HG02938 (cell line): ENCODE measurements around the gene GFPT2.

Source experiments
- ATAC-seq: cut with Tn5 transposase; IDR thresholded peaks from one replicate; pipeline ENCODE4 v1.9.1; 2021; ENCODE audit warnings: mild to moderate bottlenecking, moderate library complexity; ENCODE audit not compliant: unreplicated experiment

GFPT2 gene

DNA sequence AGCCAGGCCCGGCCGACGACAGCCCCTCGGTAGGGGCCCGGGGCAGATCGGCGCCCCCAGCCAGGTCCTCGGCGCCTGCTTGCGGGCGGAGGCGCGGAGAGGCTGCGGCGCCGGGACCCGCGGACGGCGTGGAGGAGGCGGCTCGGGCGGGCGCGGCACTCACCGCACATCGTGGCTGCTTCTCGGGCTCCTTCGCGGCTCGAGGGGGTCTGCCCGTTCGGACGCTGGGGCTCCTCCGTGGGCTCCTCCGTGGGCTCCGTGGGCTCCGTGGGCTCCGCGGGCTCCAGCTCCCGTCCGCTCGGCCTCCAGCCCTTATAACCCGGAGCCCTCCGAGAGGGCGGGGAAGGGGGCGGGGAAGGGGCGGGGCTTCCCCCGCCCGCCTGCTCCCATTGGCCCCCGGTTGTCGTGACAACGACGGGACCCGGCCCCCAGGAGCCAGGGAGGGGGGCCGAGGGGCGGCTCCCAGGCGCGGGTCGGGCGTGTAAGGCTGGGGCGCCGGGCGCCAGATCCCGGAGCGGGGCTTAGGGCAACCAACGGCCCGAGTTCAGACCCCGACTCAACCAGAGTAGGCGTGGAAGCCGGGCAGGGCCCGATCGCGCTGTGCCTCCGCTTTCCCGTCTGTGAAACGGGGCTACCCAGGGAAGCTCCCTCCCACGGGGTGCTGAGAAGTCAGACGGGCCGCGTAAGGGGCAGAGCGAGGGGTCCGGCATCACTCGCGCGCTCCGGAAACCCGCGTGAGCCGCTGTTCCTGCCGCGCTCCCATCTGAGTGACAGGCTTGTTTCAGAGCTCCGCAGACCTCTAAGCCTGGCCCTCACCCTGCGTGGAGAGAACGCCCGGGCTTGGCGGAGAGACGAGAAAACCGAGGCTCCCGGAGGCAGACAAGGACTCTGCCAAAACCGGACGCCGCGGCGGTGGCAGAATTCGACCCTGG lies at the start of gene GFPT2:
TSS of gene GFPT2 (minus strand) at position 289 of the 932 bp plus-strand sequence. CDS start at position 170, 119 bp downstream.
- peak; percentile 52 for ATAC-seq

DNA sequence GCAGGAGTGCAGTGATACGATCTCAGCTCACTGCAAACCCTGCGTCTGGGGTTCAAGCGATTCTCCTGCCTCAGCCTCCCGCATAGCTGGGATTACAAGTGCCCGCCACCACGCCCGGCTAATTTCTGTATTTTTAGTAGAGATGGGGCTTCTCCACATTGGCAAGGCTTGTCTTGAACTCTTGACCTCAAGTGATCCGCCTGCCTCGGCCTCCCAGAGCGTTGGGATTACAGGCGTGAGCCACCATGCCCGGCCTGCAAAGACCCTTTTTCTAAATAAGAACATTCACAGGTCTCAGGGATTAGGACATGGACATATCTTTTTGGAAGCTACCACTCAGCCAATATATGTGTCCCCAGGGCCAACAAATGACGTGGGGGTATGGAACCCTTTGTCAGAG lies 49.6 kb upstream of the GFPT2 start:
- no peak for ATAC-seq

DNA sequence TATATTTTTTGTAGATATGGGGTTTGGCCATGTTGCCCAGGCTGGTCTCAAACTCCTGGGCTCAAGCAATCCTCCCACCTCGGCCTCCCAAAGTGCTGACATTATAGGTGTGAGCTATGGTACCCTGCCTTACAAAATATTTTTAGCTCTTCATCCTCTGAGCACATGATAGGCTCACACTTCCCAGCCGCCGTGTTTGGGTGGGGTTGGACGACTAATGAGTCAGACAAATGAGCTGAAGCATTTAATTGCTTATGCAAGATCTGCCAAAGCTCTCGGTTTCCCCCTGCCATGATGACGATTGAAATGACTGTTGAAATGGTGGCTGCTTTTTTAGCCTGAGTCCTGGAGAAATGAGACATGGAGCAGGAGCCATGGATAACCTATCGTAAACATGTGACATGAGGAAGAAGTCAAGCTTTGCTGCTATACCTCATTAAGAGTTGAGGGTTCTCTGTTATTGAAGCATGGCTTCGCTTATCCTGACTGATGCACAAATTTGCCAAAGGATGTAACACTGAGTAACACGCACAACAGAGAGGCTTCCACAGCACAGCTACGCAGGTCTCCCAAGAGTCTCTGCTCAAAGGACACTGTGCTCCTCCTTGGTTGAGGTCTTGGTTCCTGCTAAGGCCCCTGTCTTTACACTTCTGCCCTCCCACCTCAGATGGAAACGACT lies 48.2 kb upstream of the GFPT2 start:
- no peak for ATAC-seq

DNA sequence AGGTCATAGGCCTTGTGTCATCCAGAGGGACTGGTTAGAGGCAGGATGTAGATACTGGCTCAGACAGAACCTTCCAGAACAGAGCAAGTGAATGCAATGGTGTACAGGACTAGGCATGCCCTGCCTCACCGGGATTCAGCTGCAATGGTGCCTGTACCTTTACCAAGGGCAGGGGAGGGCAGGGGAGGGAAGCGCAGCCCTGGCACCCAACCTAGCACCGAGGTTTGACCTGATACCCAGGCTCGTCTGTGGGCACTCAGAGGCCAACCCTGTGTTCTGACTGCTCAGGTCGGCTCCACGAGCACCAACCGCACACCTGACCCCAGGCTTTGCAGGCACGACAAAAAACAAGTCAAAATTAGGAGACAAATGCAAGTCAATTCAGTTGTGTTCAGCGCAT lies 47.3 kb upstream of the GFPT2 start:
- no peak for ATAC-seq

DNA sequence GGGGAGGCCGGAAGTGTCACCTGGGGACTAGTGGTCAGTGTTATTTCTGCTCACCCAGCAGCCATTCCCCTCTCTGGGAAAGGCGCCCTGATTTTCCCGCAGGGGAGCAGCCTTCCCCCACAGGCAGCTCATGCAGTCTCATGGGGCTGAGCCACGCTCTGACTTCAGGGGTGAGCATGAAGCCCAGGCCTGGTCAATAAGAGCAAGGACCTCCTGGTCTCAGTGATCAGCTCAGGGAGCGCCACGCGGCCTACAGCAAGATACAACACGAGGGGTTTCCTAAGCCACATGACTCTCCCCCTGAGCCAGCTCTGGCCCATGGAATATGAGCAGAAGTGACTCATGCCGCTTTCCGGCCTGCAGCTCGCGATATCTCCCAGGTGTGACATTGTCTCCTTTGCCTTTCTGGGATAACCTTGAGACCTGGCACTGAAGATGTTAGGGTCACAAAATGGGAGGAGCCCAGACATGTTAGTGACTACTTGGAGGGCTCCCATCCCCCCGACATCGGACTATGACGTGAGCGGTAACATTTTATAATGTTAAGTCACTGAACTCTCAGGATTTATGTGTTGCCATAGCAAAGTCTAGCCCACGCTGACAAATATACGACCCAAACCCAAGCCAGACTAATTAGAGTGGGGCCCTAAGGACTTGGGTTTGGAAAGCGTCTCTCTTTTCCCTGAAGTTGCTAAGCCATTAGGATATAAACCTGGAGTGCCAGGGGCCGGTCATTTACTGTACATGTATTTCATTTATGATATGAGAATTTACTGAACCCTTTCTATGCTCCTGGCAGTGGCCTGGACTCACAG lies 46.5 kb upstream of the GFPT2 start:
- ATAC-seq: no peak

DNA sequence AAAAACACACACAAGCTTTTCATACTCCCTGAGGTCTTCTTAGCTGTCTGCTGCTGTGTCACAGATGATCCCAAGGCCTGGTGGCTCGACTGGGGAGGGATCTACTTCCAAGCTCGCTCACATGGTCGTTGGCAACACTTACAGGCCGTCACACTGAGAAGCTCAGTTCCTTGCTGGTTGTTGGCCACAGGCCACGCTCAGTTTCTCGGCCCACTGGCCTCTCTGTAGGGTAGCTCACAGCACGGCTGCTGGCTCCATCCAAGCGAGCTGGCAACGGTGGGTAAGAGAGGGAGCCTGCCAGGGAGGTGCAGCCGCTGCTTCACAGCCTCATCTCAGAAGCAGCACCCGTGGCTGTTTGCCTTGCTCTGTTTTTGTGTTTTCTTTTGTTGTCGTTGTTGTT lies 43.8 kb upstream of the GFPT2 start:
- no peak for ATAC-seq

DNA sequence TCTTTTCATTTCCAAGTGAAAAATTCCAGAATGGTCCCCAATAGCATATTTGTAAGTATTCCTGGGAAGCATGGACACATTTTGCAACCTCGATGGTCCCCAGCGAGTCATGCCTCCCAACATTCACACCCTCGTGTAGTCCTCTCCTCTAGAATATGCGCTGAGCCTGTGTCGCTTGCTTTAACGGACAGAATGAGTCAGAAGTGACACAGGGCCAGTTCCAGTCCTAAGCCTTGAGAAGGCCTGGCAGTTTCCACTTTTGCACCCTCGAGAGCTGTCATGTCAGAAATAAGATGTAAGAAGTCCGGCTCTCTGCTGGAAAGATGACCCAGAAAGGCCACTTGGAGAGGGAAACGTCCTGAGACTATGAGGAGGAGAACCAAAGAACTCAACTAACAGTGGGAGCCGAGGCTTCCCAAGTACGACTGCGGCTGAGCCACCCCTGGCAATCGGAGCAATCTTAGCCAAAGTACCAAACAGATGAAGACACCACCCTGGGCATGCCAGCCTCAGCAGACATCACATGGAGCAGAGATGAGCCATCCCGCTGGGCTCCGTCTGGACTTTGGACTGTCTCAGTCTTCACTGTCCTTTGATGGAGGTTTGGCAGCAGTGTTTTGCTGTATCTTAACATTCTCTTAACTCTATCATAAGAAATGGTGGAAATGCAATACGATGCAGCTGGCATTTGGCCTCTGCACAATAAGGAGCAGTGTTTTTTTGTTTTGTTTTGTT lies 42.6 kb upstream of the GFPT2 start:
- ATAC-seq: no peak

DNA sequence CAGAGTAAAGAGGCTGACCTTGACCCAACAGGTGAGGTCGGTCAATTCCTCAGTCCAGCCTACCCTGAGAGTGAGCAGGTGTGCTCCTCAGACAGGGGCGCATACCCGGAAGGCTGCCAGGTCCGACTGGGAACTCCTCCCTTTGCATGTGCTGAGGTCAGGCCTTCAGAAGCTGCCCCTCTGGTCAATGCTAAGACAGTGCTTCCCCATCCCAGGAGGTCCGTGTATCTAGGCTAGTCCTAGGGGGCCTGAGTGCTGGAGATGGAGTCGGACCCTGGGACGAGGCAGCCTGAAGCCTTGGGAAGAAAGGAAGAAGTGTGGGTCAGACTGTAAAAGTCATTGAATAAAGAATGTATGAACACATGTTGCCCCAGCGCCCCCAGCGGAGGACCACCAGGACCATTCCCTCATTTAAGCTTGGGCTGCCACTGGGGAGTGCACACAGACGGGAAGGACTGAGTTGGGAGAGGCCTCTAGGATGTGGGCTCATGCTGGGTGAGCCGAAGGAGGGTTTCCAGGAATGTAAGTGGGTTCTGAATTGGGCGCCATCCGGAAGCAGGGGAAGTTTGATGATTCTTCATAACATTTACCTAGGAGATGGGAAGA lies 41.0 kb upstream of the GFPT2 start:
- ATAC-seq: no peak

DNA sequence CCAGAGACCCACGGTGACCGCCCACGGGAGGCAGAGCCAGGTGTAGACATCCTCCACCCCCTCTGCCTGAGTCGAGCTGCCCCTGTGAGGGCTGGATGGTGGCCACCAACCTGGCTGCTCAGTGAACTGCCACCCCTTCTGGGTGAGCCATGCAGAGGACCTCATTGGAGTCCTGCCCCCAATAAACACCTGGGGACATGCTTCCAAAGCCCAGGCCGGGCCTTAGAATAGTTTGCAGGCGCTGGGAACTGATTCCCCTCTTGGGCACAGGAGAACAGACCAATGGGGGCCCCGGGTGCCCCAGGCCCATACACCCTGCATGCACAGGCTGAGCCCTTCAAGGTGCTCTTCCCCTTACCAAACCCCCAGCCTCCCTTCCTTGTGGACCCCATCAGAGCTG lies 38.1 kb upstream of the GFPT2 start:
- no peak for ATAC-seq

DNA sequence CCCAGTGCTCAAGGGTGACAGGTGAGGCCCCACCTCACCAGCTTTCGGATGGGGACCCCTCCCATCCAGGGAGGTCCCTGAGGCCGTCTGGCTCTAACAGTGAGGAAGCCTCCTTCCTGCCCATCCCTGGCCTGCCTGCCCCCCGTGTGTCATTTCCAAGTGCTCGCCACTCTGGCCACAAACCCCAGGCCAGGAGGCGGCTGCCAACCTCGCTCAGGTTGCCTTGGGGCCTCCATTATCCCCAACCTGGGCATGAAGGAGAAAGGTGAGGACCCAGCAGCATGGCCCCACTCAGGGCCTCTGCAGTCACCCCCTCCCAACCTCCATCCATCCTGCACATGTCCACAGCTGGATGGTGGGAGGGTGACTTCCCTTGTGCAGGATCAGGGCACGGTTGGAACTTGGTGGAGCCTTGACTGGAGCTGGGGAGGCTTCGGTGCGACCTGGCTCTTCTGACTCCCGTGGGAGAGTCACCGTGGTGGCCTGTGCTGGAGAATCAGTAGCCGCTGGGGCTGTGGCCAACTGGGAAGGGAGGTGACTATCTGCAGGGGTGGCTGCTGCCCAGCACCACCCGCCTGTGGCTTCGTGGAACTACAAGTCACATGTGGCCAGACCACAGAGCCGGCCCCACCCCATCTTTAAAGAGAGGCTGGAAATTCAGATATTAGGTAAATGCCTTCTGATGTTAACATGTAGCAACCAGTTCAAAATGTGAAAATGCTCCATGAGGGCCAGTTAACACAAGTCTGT lies 37.5 kb upstream of the GFPT2 start:
- no peak for ATAC-seq

DNA sequence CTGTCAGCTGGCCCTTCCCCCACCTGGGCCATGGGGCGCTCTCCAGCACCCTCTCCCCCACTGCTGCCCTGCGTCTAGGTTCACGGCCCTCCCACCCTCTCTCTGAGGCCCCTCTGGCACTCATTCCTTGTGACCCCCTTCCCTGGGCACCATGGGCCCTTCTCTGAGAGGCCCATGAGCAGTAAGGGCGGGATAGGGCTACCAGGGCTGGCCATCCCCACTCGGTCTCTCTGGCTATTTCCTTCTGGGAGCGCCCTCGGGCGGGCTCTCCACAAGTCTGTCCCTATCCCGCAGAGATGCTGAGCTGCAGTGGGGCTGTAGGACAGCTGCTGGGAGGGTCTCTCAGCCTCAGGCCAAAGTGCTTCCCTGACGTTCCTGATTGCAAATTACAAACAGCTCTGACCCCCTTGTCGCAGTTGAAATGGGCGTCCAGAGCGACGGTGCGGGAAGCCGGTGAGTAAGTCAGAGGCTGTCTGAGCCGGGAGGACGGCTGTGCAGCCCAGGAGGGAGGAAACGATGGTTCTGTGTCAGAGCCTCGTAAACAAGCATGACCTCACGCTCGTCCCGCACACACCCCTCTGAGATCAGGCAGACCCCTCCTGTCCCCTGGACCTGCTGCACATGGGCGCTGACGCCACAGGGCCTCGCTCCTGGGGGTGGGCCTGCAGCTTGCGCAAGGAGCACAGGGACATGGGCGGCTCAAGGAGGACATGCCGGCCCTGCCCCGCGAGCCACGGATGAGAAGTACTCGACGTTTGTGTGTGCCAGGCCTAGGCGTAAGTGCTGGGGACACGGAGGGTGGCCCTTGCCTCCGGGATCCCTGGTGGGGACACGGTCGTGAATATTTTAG lies 36.3 kb upstream of the GFPT2 start:
- ATAC-seq: no peak

DNA sequence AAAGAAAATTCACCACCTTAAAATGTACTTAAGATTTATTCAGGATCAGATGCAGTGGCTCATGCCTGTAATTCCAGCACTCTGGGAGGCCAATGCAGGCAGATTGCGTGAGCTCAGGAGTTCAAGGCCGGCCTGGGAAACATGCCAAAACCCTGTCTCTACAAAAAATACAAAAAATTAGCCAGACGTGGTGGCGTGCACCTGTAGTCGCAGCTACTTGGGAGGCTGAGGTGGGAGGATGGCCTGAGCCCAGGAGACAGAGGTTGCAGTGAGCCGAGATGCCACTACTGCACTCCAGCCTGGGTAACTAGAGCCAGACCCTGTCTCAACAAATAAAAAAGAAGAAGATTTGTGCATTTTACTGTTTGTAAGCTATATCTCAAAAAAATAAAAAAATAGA lies 34.7 kb upstream of the GFPT2 start:
- ATAC-seq: no peak

DNA sequence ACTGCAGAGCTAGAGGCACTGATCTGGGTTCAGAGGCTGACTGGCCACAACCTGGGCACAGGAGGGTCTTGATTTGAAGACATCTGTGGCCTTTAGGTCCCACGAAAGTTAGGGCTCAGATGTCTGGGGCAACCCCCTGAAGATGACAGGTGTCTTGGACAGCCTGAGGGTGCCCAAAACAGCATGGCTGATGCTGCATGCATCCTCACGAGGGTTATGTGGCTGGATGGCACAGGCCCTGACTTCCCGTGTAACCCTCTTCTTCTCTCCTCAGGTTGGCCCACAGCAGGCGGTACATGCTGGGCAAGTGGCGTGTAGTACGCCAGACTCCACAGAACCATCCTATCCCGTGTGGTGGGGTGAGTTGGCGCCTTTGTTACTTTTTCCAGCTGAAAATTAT lies 29.8 kb upstream of the GFPT2 start:
- no peak for ATAC-seq

DNA sequence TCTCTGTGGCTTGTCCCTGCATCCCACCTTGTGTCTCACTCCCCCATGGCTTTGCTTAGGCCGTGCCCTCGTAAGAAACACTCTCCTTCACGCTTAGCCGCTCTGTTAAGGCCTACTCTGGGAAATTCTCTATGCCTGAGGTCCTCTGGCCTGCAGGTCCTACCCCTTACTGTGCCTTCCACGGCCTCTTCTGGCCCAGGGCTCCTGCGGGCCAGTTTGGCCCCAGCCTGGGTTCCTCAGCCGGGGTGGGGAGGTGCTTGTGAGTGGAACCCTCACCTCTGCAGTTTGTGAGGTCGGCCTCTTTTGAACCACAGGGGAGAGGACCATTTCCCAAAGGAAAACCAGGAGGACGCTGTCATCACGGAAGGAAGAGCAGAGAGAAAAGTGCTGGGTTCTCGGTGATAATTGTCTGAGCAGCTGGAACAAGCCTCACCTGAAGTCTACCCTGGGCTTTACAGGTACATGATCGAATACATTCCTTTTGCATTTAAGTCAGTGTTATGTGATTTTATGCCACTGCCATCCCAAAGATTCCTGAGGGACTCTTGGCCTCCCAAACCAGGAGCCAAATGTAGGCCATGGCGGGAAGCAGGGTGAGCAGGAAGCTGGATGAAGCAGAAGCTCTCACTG lies 28.8 kb upstream of the GFPT2 start:
- ATAC-seq: no peak

DNA sequence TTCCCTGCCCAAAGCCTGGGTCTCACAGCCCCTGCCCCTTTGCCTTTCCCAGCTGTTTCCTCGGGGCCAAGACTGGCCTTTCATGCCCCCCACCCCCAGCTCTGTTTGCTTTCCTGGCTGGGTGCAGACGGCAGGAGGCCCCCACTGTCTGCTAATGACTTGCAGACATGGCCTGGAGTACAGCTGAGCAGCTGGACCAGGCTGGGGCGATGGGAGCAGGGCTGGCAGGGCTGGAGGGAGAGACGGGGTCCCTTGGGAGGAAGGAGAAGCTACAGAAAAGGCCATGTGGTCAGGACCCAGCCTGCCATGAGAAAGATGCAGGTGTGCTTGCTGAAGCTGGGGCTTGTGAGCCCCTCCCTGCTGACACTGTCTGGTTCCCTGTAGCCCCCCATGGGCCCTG lies 28.3 kb upstream of the GFPT2 start:
- no peak for ATAC-seq

DNA sequence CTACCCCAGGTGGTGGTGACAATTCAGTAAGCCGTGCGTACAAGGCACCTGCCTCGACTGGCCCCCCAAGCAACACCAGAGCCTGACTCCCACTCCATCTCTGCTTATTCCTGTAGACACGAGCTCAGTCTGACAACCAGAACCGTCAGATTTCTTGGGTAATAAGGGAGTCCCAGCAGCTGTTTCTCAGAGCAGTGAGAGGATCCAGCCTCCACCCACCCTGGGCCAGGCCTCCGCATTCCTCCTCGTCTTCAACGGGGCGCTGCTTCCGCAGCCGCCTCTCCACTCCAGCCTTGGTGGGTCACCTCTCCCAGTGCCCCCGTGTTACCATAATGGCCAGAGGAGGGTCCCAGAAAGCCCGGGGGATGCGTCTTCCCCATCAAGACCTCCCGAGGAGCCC lies 27.7 kb upstream of the GFPT2 start:
- ATAC-seq: no peak

DNA sequence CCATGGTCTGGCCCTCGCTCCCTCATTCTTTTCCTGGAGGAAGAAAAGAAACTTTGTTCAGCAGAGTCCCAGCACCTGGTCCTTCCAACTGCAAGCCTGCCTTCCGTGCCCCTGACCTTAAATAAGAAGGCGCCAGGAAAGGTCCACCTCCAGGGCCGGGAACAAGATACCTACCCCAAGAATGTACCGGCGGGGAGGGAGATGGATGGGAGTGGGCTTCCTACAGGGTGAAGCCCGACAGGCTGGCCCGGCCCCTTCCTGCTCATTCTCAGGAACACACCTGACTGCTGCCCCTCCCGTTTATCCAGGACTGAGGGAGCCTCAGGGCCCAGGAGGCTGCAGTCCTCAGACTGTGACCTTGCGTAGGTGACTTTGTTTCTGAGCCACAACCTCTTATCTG lies 27.3 kb upstream of the GFPT2 start:
- ATAC-seq: no peak

DNA sequence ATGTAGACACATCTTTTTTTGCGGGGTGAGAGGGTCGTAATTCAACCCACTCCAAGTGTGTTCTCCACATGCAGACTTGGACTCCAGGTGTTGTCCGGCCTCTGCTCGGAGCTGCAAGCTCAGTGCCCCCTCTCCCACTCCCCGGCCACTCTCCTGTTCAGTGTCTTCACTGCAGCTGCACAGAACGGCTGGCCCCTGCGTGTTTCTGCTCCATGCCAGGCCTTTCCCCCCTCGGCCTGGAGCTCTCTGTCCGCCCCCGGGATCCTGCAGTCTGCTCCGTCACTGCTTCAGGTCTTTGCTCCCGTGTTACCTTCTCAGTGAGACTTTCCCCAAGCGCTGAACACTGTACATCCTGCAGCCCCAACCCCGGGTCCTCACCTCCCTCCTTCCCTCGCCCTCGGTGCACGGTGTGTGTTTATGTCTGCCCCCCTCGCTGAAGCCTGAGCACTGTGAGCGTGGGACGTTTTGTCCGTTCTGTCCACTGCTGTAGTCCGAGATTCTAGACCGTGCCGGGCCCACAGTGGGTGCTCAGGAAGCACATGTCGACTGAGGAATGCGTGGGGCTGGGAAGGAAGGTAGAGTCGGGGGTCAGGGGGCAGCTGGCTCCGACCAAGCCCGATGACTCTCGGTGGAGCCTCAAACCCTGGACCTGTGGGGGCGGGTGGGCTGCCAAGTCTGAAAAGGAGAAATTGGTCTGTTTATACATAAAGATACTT lies 26.4 kb upstream of the GFPT2 start:
- ATAC-seq: no peak
